GM12878 (cell line): Measurements from ENCODE around the gene ENG. TPM values are rescaled to one million over a fixed set of nuclear protein-coding genes. Genes with fewer than 3 reads are reported as not detected.

Experiments used
- ATF3 ChIP-seq: IDR thresholded peaks from 2 replicates; pipeline ENCODE4 v1.6.1; 2011; ENCODE audit warnings: low read depth, mild to moderate bottlenecking, low read length, moderate library complexity, borderline replicate concordance; ENCODE audit errors: extremely low read depth
- CBFB ChIP-seq: IDR thresholded peaks from 2 replicates; pipeline ENCODE4 v1.6.1; 2016; ENCODE audit warnings: antibody characterized with exemption, low read depth
- E2F8 ChIP-seq: fragments of 450-650 bp; IDR thresholded peaks from 2 replicates; pipeline ENCODE4 v1.6.1; 2018; ENCODE audit warnings: mild to moderate bottlenecking, low read depth, moderate library complexity; ENCODE audit not compliant: partially characterized antibody
- EGR1 ChIP-seq, 2 experiments: IDR thresholded peaks; 1 replicate in 1 of 2; 2 replicates in 1 of 2; pipeline ENCODE4 v1.6.1; 2011 to 2012; ENCODE audit warnings: low read depth in 2 of 2, low read length in 2 of 2, borderline replicate concordance in 1 of 2, mild to moderate bottlenecking in 1 of 2, moderate library complexity in 1 of 2
- ESRRA ChIP-seq: IDR thresholded peaks from 2 replicates; pipeline ENCODE4 v1.6.1; 2012; ENCODE audit warnings: mild to moderate bottlenecking, low read length, improper control_type of control experiment
- ETV6 ChIP-seq, 2 experiments: fragments of 450-650 bp in 1 of 2; IDR thresholded peaks in 1 of 2; conservative IDR thresholded peaks in 1 of 2; 2 replicates each; pipeline ENCODE4 v1.6.1; 2014; ENCODE audit warnings: antibody characterized with exemption in 1 of 2, borderline replicate concordance in 1 of 2, low read depth in 1 of 2, mild to moderate bottlenecking in 1 of 2, moderate library complexity in 1 of 2
- FOXM1 ChIP-seq: IDR thresholded peaks from 2 replicates; pipeline ENCODE4 v1.6.1; 2012; ENCODE audit warnings: low read depth, mild to moderate bottlenecking, inconsistent platforms, low read length, moderate library complexity
- HCFC1 ChIP-seq: fragments of 150-350 bp; IDR thresholded peaks from 2 replicates; pipeline ENCODE4 v1.6.1; 2014; ENCODE audit warnings: low read length
- IKZF1 ChIP-seq: fragments of 450-650 bp; conservative IDR thresholded peaks from 2 replicates; pipeline ENCODE4 v1.6.1; 2017; ENCODE audit warnings: antibody characterized with exemption, mild to moderate bottlenecking
- KLF5 ChIP-seq: fragments of 450-650 bp; IDR thresholded peaks from 2 replicates; pipeline ENCODE4 v1.6.1; 2014; ENCODE audit warnings: mild to moderate bottlenecking; ENCODE audit not compliant: partially characterized antibody
- MEF2B ChIP-seq: fragments of 450-650 bp; IDR thresholded peaks from 2 replicates; pipeline ENCODE4 v1.6.1; 2018; ENCODE audit warnings: mild to moderate bottlenecking, moderate library complexity; ENCODE audit not compliant: partially characterized antibody, poor library complexity, severe bottlenecking
- MXI1 ChIP-seq: fragments of 150-350 bp; IDR thresholded peaks from 2 replicates; pipeline ENCODE4 v1.6.1; 2011; ENCODE audit warnings: low read depth, mild to moderate bottlenecking, inconsistent platforms, low read length, improper control_type of control experiment
- NBN ChIP-seq: fragments of 450-650 bp; IDR thresholded peaks from 2 replicates; pipeline ENCODE4 v1.6.1; 2016
- PKNOX1 ChIP-seq: fragments of 450-650 bp; IDR thresholded peaks from 2 replicates; pipeline ENCODE4 v1.6.1; 2016; ENCODE audit warnings: mild to moderate bottlenecking
- POLR2AphosphoS2 ChIP-seq: IDR thresholded peaks from 2 replicates; pipeline ENCODE4 v1.6.1; 2011; ENCODE audit warnings: low read depth, mild to moderate bottlenecking, low read length, improper control_type of control experiment, moderate library complexity
- RBBP5 ChIP-seq: fragments of 200-600 bp; sonication (generic); conservative IDR thresholded peaks from 2 replicates; pipeline ENCODE4 v1.6.1; 2016
- SIN3A ChIP-seq: IDR thresholded peaks from 2 replicates; pipeline ENCODE4 v1.6.1; 2012; ENCODE audit warnings: low read depth, low read length, improper control_type of control experiment
- SPI1 ChIP-seq: IDR thresholded peaks from 2 replicates; pipeline ENCODE4 v1.6.1; 2011; ENCODE audit warnings: low read depth, mild to moderate bottlenecking, low read length, moderate library complexity, borderline replicate concordance; ENCODE audit not compliant: insufficient read depth
- TAF1 ChIP-seq: IDR thresholded peaks from 2 replicates; pipeline ENCODE4 v1.6.1; 2011; ENCODE audit warnings: mild to moderate bottlenecking, low read depth, low read length, borderline replicate concordance
- TCF12 ChIP-seq: IDR thresholded peaks from 2 replicates; pipeline ENCODE4 v1.6.1; 2011; ENCODE audit warnings: low read depth, mild to moderate bottlenecking, low read length
- ZBTB33 ChIP-seq: fragments of 450-650 bp; IDR thresholded peaks from 2 replicates; pipeline ENCODE4 v1.6.1; 2017; ENCODE audit warnings: mild to moderate bottlenecking
- ZNF274 ChIP-seq: IDR thresholded peaks from one replicate; pipeline ENCODE4 v1.8.0; 2011; ENCODE audit not compliant: insufficient read length, insufficient read depth
- polyA plus RNA-seq, 11 experiments: library from polyadenylated mRNA; depleted of rRNA in 4 of 11; unstranded in 6 of 11; stranded (reverse) in 5 of 11; fragments of >200 nt; fragmentation: Nextera tagmentation in 4 of 11; fragmentation: Illumina TruSeq in 1 of 11; extraction: Ambion mirVana in 4 of 11; extraction: Trizol in 1 of 11; gene quantifications; 1 replicate in 1 of 11; 2 replicates in 10 of 11; pipeline versions ENCODE4 v1.2.1 to v1.2.3, GENCODE V29; 2011 to 2016; ENCODE audit warnings: inconsistent platforms in 2 of 11, missing spikeins in 2 of 11, low read depth in 1 of 11
- total RNA-seq, 4 experiments: library from RNA; depleted of rRNA in 3 of 4; stranded (reverse); fragments of >200 nt in 3 of 4; fragmentation: Illumina TruSeq in 1 of 4; extraction: Trizol in 1 of 4; gene quantifications; 2 replicates each; pipeline versions ENCODE4 v1.2.1 to v1.2.3, GENCODE V29; 2013 to 2021
- TF ChIP-seq, protein P1 (sequence below): IDR thresholded peaks from 2 replicates; pipeline ENCODE4 v1.6.1; 2011; ENCODE audit warnings: mild to moderate bottlenecking, low read depth, low read length, moderate library complexity; ENCODE audit not compliant: insufficient replicate concordance

Gene ENG
- total and polyA plus RNA-seq, 10 of the 15 experiments (the other 5 are each of a cell fraction or from before 2014, with no cell fraction given) = 0.14 to 10.1 (median 2.0) TPM

DNA sequence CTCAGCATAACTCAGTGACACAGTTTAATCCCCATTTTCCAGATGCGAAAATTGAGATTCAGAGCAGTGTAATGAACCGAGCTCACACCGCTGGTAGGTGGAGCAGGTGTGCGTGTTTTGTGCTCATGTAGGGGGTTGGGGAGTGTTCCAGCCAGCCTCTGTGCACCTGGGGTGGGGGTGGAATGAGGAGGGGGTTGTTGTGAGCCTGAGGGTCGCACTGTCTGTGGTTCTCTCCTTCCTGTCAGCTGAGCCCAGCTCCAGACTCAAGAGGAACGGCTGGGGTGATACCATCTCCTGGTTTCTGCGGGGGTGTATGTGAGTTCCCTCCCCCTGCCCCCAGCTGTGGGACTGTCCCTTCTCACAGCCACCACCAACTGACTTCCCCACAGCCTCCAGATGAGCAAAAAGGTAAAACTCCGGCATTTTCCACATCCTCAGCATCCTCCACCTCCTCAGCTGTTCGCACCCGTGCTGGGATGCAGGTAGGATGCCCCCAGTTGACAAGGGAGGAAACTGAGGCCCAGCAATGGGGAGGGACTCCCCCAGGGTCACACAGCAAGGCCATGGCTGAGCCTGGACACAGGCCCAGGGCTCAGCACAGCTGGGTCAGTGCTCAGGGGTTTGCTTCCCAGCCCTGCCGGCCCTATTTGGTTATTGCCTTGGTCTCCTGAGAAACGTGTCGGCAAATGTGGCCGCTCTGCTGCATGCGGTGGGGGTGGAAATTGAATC is 78.1 kb downstream of the ENG start (continued):
- TF ChIP-seq ESRRA = no peak
- TF ChIP-seq ATF3 = no peak
- peak; percentile 51; the same call in 1 of the 2 replicates for TF ChIP-seq TAF1
- peak; percentile 97 for TF ChIP-seq KLF5
- TF ChIP-seq RBBP5 = no peak
- TF ChIP-seq EGR1 (IDR thresholded peaks at IDR 0.05; ENCODE audit: borderline replicate concordance in 1 of 2, low read depth in 2 of 2, low read length in 2 of 2) = peak in 1 of 2 experiments; percentile 86; a peak in 2 of 3 replicates
- TF ChIP-seq MEF2B = peak; percentile 51
- no peak for TF ChIP-seq SIN3A
- no peak; the same call in none of the 2 replicates for TF ChIP-seq TCF12
- no peak for TF ChIP-seq ZBTB33
- no peak for TF ChIP-seq ETV6 (conservative IDR thresholded peaks at IDR 0.05 in 1 of 2, IDR thresholded peaks at IDR 0.05 in 1 of 2; ENCODE audit: borderline replicate concordance in 1 of 2, low read depth in 1 of 2)
- TF ChIP-seq FOXM1 = no peak
- TF ChIP-seq ZNF274 = no peak
- no peak for TF ChIP-seq PKNOX1
- no peak; the same call in 1 of the 2 replicates for TF ChIP-seq POLR2AphosphoS2
- no peak for TF ChIP-seq HCFC1
- 0 out of 2 replicates have a peak, but pooled peaks have one; percentile 16 for TF ChIP-seq CBFB
- TF ChIP-seq IKZF1 = peak; percentile 62
- TF ChIP-seq E2F8 = no peak
- peak; percentile 37; the same call in 1 of the 2 replicates for TF ChIP-seq NBN
- peak; percentile 57 for TF ChIP-seq MXI1
- TF ChIP-seq, protein P1, sequence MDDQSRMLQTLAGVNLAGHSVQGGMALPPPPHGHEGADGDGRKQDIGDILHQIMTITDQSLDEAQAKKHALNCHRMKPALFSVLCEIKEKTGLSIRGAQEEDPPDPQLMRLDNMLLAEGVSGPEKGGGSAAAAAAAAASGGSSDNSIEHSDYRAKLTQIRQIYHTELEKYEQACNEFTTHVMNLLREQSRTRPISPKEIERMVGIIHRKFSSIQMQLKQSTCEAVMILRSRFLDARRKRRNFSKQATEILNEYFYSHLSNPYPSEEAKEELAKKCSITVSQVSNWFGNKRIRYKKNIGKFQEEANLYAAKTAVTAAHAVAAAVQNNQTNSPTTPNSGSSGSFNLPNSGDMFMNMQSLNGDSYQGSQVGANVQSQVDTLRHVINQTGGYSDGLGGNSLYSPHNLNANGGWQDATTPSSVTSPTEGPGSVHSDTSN = no peak
- peak; percentile 72 for TF ChIP-seq SPI1
